K562 (cell line): ENCODE measurements around the gene CMIP. TPM values are rescaled to one million over a fixed set of nuclear protein-coding genes. Genes with fewer than 3 reads are reported as not detected.

Source experiments
- BRD4 ChIP-seq: fragments of 200-600 bp; sonication (generic); IDR thresholded peaks from 2 replicates; pipeline ENCODE4 v1.6.1; 2017; ENCODE audit warnings: inconsistent platforms
- CHAMP1 ChIP-seq: fragments of 450-650 bp; IDR thresholded peaks from 2 replicates; pipeline ENCODE4 v1.6.1; 2016; ENCODE audit warnings: mild to moderate bottlenecking
- ID3 ChIP-seq, 2 experiments: fragments of 250-450 bp in 1 of 2; fragments of 450-650 bp in 1 of 2; sonication (Bioruptor Pico) in 1 of 2; IDR thresholded peaks; 2 replicates each; pipeline versions ENCODE4 v1.6.1 to v1.8.0; 2016 to 2021; ENCODE audit warnings: mild to moderate bottlenecking in 2 of 2, moderate library complexity in 2 of 2, missing compliant biosample characterization in 1 of 2, missing genetic modification characterization in 1 of 2
- IRF9 ChIP-seq: fragments of 450-650 bp; IDR thresholded peaks from 2 replicates; pipeline ENCODE4 v1.6.1; 2016; ENCODE audit warnings: missing biosample characterization, missing genetic modification characterization
- KAT8 ChIP-seq: fragments of 450-650 bp; IDR thresholded peaks from 2 replicates; pipeline ENCODE4 v1.6.1; 2016; ENCODE audit warnings: low read depth, mild to moderate bottlenecking
- L3MBTL2 ChIP-seq: fragments of 450-650 bp; IDR thresholded peaks from 2 replicates; pipeline ENCODE4 v1.6.1; 2016; ENCODE audit warnings: mild to moderate bottlenecking, moderate library complexity
- MAZ ChIP-seq, 2 experiments: fragments of 450-650 bp in 1 of 2; sonication (generic) in 1 of 2; formaldehyde crosslinking; IDR thresholded peaks in 1 of 2; conservative IDR thresholded peaks in 1 of 2; 2 replicates each; pipeline versions ENCODE4 v1.4.0 to v1.5.0; 2020; ENCODE audit warnings: mild to moderate bottlenecking in 1 of 2, missing genetic modification reagents in 1 of 2
- NR3C1 ChIP-seq: sonication (generic); formaldehyde crosslinking; IDR thresholded peaks from 2 replicates; pipeline ENCODE4 v1.8.1; 2022; ENCODE audit warnings: missing genetic modification reagents
- NUFIP1 ChIP-seq: fragments of 450-650 bp; IDR thresholded peaks from 2 replicates; pipeline ENCODE4 v1.6.1; 2018; ENCODE audit not compliant: partially characterized antibody
- OTX1 ChIP-seq: fragments of 450-650 bp; formaldehyde crosslinking; IDR thresholded peaks from 2 replicates; pipeline ENCODE4 v1.4.0; 2022; ENCODE audit warnings: mild to moderate bottlenecking
- POLR2AphosphoS2 ChIP-seq: IDR thresholded peaks from 2 replicates; pipeline ENCODE4 v1.6.1; 2012; ENCODE audit warnings: low read length, improper control_type of control experiment
- PPARD ChIP-seq: fragments of 250-450 bp; sonication (Bioruptor Pico); IDR thresholded peaks from 2 replicates; pipeline ENCODE4 v1.8.0; 2022; ENCODE audit warnings: inconsistent platforms, mild to moderate bottlenecking, moderate library complexity
- RAD21 ChIP-seq, 2 experiments: fragments of 250-450 bp in 1 of 2; fragments of 450-650 bp in 1 of 2; sonication (Bioruptor Pico) in 1 of 2; formaldehyde crosslinking in 1 of 2; IDR thresholded peaks in 1 of 2; conservative IDR thresholded peaks in 1 of 2; 2 replicates each; pipeline versions ENCODE4 v1.4.0 to v1.8.0; 2020 to 2022; ENCODE audit warnings: mild to moderate bottlenecking in 2 of 2, moderate library complexity in 1 of 2
- ZHX1 ChIP-seq: fragments of 150-350 bp; conservative IDR thresholded peaks from 2 replicates; pipeline ENCODE4 v1.6.1; 2014; ENCODE audit warnings: low read length
- ZNF184 ChIP-seq: sonication (generic); formaldehyde crosslinking; IDR thresholded peaks from 2 replicates; pipeline ENCODE4 v1.5.0; 2020; ENCODE audit warnings: missing genetic modification reagents
- ZNF311 ChIP-seq: fragments of 250-450 bp; sonication (Bioruptor Pico); IDR thresholded peaks from 2 replicates; pipeline ENCODE4 v1.4.0; 2020; ENCODE audit warnings: mild to moderate bottlenecking, moderate library complexity
- ZNF609 ChIP-seq: sonication (generic); formaldehyde crosslinking; IDR thresholded peaks from 2 replicates; pipeline ENCODE4 v1.8.1; 2023; ENCODE audit warnings: missing genetic modification reagents, mild to moderate bottlenecking, borderline replicate concordance
- ZNF77 ChIP-seq: fragments of 250-450 bp; sonication (Bioruptor Pico); IDR thresholded peaks from 2 replicates; pipeline ENCODE4 v1.5.0; 2020
- polyA plus RNA-seq, 8 experiments: library from polyadenylated mRNA; depleted of rRNA in 4 of 8; stranded (reverse) in 5 of 8; unstranded in 3 of 8; fragments of >200 nt; fragmentation: Nextera tagmentation in 2 of 8; fragmentation: Illumina TruSeq in 1 of 8; extraction: Ambion mirVana in 2 of 8; extraction: Trizol in 1 of 8; gene quantifications; 2 replicates each; pipeline versions ENCODE4 v1.2.1 to v1.2.3, GENCODE V29; 2011 to 2014; ENCODE audit warnings: inconsistent platforms in 1 of 8, missing spikeins in 1 of 8
- total RNA-seq, 7 experiments: library from RNA; depleted of rRNA in 6 of 7; stranded (reverse); fragments of >200 nt in 6 of 7; fragmentation: Illumina TruSeq in 2 of 7; extraction: Trizol in 2 of 7; gene quantifications; 2 replicates each; pipeline versions ENCODE4 v1.2.1 to v1.2.3, GENCODE V29; 2011 to 2021; ENCODE audit warnings: low replicate concordance in 1 of 7

CMIP gene
- total and polyA plus RNA-seq, 9 of the 15 experiments (the other 6 are each of a cell fraction or from before 2014, with no cell fraction given), result 0.94 to 82.5 (median 10.3) TPM

- TF ChIP-seq ZNF77 (CRISPR knock-in tag), result no peak
- no peak for TF ChIP-seq BRD4
- TF ChIP-seq ZHX1, result no peak
- no peak for TF ChIP-seq RAD21 (CRISPR knock-in tag; conservative IDR thresholded peaks at IDR 0.05 in 1 of 2, IDR thresholded peaks at IDR 0.05 in 1 of 2)
- no peak for TF ChIP-seq MAZ (CRISPR knock-in tag; conservative IDR thresholded peaks at IDR 0.05 in 1 of 2, IDR thresholded peaks at IDR 0.05 in 1 of 2)
- peak; percentile 81 for TF ChIP-seq ZNF184 (CRISPR knock-in tag)
- TF ChIP-seq IRF9 (tag), result no peak
- no peak for TF ChIP-seq ZNF311 (CRISPR knock-in tag)
- TF ChIP-seq NR3C1 (CRISPR knock-in tag), result no peak
- TF ChIP-seq POLR2AphosphoS2, result no peak
- TF ChIP-seq L3MBTL2, result no peak
- TF ChIP-seq NUFIP1, result no peak
- TF ChIP-seq KAT8, result no peak
- TF ChIP-seq CHAMP1, result no peak
- no peak for TF ChIP-seq PPARD (CRISPR knock-in tag)
- no peak for TF ChIP-seq OTX1 (CRISPR knock-in tag)
- TF ChIP-seq ZNF609, result no peak
- no peak for TF ChIP-seq ID3 (CRISPR knock-in tag; IDR thresholded peaks at IDR 0.05)
- peak; percentile 68; the same call in 1 of the 2 replicates for TF ChIP-seq ID3 (tag; IDR thresholded peaks at IDR 0.05)
Measured at GRCh38 chr16:81758376-81758775, 313.8 kb downstream of the CMIP start (continued).
